HEK293T (cell line): ENCODE data around the gene DCBLD1.

Experiments
- ARNT ChIP-seq: fragments of 450-650 bp; IDR thresholded peaks from 2 replicates; pipeline ENCODE4 v1.6.1; 2017; ENCODE audit warnings: mild to moderate bottlenecking
- BHLHE40 ChIP-seq: fragments of 450-650 bp; IDR thresholded peaks from 2 replicates; pipeline ENCODE4 v1.6.1; 2016; ENCODE audit warnings: mild to moderate bottlenecking, moderate library complexity, borderline replicate concordance
- CTBP1 ChIP-seq: fragments of 450-650 bp; IDR thresholded peaks from 2 replicates; pipeline ENCODE4 v1.6.1; 2016; ENCODE audit warnings: borderline replicate concordance
- ELF4 ChIP-seq: fragments of 450-650 bp; IDR thresholded peaks from 2 replicates; pipeline ENCODE4 v1.6.1; 2017; ENCODE audit warnings: antibody characterized with exemption
- FOXA1 ChIP-seq: fragments of 450-650 bp; IDR thresholded peaks from 2 replicates; pipeline ENCODE4 v1.6.1; 2016; ENCODE audit warnings: mild to moderate bottlenecking
- FOXK2 ChIP-seq: fragments of 450-650 bp; IDR thresholded peaks from 2 replicates; pipeline ENCODE4 v1.6.1; 2016; ENCODE audit warnings: mild to moderate bottlenecking
- FOXM1 ChIP-seq: fragments of 450-650 bp; IDR thresholded peaks from 2 replicates; pipeline ENCODE4 v1.6.1; 2017; ENCODE audit warnings: mild to moderate bottlenecking, borderline replicate concordance
- HDGF ChIP-seq: fragments of 450-650 bp; IDR thresholded peaks from 2 replicates; pipeline ENCODE4 v1.6.1; 2017; ENCODE audit warnings: antibody characterized with exemption, borderline replicate concordance
- LEF1 ChIP-seq: fragments of 450-650 bp; IDR thresholded peaks from 2 replicates; pipeline ENCODE4 v1.6.1; 2017; ENCODE audit warnings: mild to moderate bottlenecking, borderline replicate concordance
- NFRKB ChIP-seq: fragments of 450-650 bp; IDR thresholded peaks from 2 replicates; pipeline ENCODE4 v1.6.1; 2016; ENCODE audit warnings: mild to moderate bottlenecking, moderate library complexity
- PKNOX1 ChIP-seq: fragments of 450-650 bp; IDR thresholded peaks from 2 replicates; pipeline ENCODE4 v1.6.1; 2016
- SP1 ChIP-seq: fragments of 450-650 bp; IDR thresholded peaks from 2 replicates; pipeline ENCODE4 v1.6.1; 2017
- SUZ12 ChIP-seq: fragments of 450-650 bp; IDR thresholded peaks from 2 replicates; pipeline ENCODE4 v1.6.1; 2016; ENCODE audit warnings: mild to moderate bottlenecking
- TARDBP ChIP-seq: fragments of 450-650 bp; IDR thresholded peaks from 2 replicates; pipeline ENCODE4 v1.6.1; 2016

- no peak for TF ChIP-seq CTBP1
- no peak for TF ChIP-seq TARDBP
- no peak for TF ChIP-seq BHLHE40
- no peak for TF ChIP-seq FOXK2
- no peak for TF ChIP-seq SP1
- no peak for TF ChIP-seq FOXA1
- no peak for TF ChIP-seq HDGF
- no peak for TF ChIP-seq FOXM1
- no peak for TF ChIP-seq LEF1
- TF ChIP-seq ARNT, result no peak
- no peak for TF ChIP-seq PKNOX1
- TF ChIP-seq SUZ12, result no peak
- no peak for TF ChIP-seq NFRKB
- no peak for TF ChIP-seq ELF4
Observed at GRCh38 chr6:117446861-117447260, 35.6 kb upstream of the DCBLD1 start.
